A549 (cell line): Measurements from ENCODE around the gene DCAF5. TPM values are rescaled to one million over a fixed set of nuclear protein-coding genes. Genes with fewer than 3 reads are reported as not detected.

Experiments
- ATAC-seq, 2 experiments: fragments of 200-7000 bp in 1 of 2; fragments of >200 bp in 1 of 2; cut with Nextera tagmentation in 1 of 2; cut with Tn5 transposase in 1 of 2; 3 replicates each; pipeline versions ENCODE4 v1.8.0 to v1.9.1; 2018 to 2020; ENCODE audit warnings: mild to moderate bottlenecking in 1 of 2, moderate library complexity in 1 of 2
- CTCF ChIA-PET: fragments of 300-600 bp; sonication (Branson Sonifier 250); formaldehyde crosslinking; extraction: SDS; loops from one replicate; lab custom pipeline; 2021; ENCODE audit warnings: antibody characterized with exemption, inconsistent platforms; lab: Yijun Ruan, JAX
- POLR2A ChIA-PET: fragments of 350-600 bp; formaldehyde crosslinking; extraction: SDS; loops from one replicate; lab custom pipeline; 2021; ENCODE audit warnings: antibody characterized with exemption, inconsistent platforms; lab: Yijun Ruan, JAX
- DNase-seq, 2 experiments: peaks; one replicate each; pipeline versions ENCODE4 v3.0.0 to v3.0.0-alpha.2; 2011 to 2016; ENCODE audit warnings: low read depth in 1 of 2, low spot score in 1 of 2
- FAIRE-seq: peaks from 2 replicates; lab custom pipeline; 2011; peaks lifted over from hg19 to GRCh38; lab: Jason Lieb, UNC
- H3K27ac ChIP-seq, 2 experiments: fragments of >200 bp; sonication (Bioruptor Twin); formaldehyde crosslinking; 3 replicates each; pipeline ENCODE4 v1.5.1; 2016 to 2017
- H3K4me1 ChIP-seq: fragments of >200 bp; sonication (Bioruptor Twin); formaldehyde crosslinking; 3 replicates; pipeline ENCODE4 v1.6.1; 2016
- H3K4me2 ChIP-seq: fragments of >200 bp; sonication (Bioruptor Twin); formaldehyde crosslinking; 3 replicates; pipeline ENCODE4 v1.6.1; 2016
- H3K4me3 ChIP-seq: fragments of >200 bp; sonication (Bioruptor Twin); formaldehyde crosslinking; 3 replicates; pipeline ENCODE4 v1.5.1; 2016
- H3K9me3 ChIP-seq: fragments of >200 bp; sonication (Bioruptor Twin); formaldehyde crosslinking; 3 replicates; pipeline ENCODE4 v1.6.1; 2016
- CBX2 ChIP-seq: fragments of 200-600 bp; sonication (generic); IDR thresholded peaks from 2 replicates; pipeline ENCODE4 v1.6.1; 2016; ENCODE audit warnings: low read depth, mild to moderate bottlenecking, borderline replicate concordance
- CHD2 ChIP-seq: fragments of 150-350 bp; IDR thresholded peaks from 2 replicates; pipeline ENCODE4 v1.6.1; 2014; ENCODE audit warnings: low read length; ENCODE audit not compliant: partially characterized antibody
- CHD4 ChIP-seq: fragments of 200-600 bp; sonication (generic); IDR thresholded peaks from 2 replicates; pipeline ENCODE4 v1.6.1; 2016; ENCODE audit warnings: antibody characterized with exemption, mild to moderate bottlenecking, borderline replicate concordance
- EP300 ChIP-seq, 2 experiments: fragments of >200 bp; sonication (Bioruptor Twin); formaldehyde crosslinking; IDR thresholded peaks; 2 replicates in 1 of 2; 3 replicates in 1 of 2; pipeline ENCODE4 v1.6.1; 2016 to 2017
- ESRRA ChIP-seq: fragments of 150-350 bp; IDR thresholded peaks from 2 replicates; pipeline ENCODE4 v1.6.1; 2014; ENCODE audit warnings: mild to moderate bottlenecking, low read length, borderline replicate concordance
- GATA3 ChIP-seq: IDR thresholded peaks from 2 replicates; pipeline ENCODE4 v1.6.1; 2012; ENCODE audit warnings: borderline replicate concordance
- HEYL ChIP-seq: fragments of 250-450 bp; sonication (Bioruptor Pico); IDR thresholded peaks from 2 replicates; pipeline ENCODE4 v1.8.0; 2021; ENCODE audit warnings: mild to moderate bottlenecking, moderate library complexity
- HOXB13 ChIP-seq: fragments of 250-450 bp; sonication (Bioruptor Pico); IDR thresholded peaks from 2 replicates; pipeline ENCODE4 v1.5.0; 2020; ENCODE audit warnings: low read depth, mild to moderate bottlenecking, moderate library complexity
- HOXB5 ChIP-seq: fragments of 250-450 bp; sonication (Bioruptor Pico); IDR thresholded peaks from 2 replicates; pipeline ENCODE4 v1.5.0; 2020; ENCODE audit warnings: mild to moderate bottlenecking, moderate library complexity
- JUNB ChIP-seq: fragments of >200 bp; sonication (Bioruptor Twin); formaldehyde crosslinking; IDR thresholded peaks from 2 replicates; pipeline ENCODE4 v1.6.1; 2016
- NPAS2 ChIP-seq: fragments of 250-450 bp; sonication (Bioruptor Pico); IDR thresholded peaks from 2 replicates; pipeline ENCODE4 v1.8.0; 2022; ENCODE audit warnings: mild to moderate bottlenecking, moderate library complexity, borderline replicate concordance
- POLR2A ChIP-seq: IDR thresholded peaks from 2 replicates; pipeline ENCODE4 v1.6.1; 2012; ENCODE audit warnings: mild to moderate bottlenecking, low read length
- RAD21 ChIP-seq, 2 experiments: fragments of >200 bp in 1 of 2; sonication (Bioruptor Twin) in 1 of 2; formaldehyde crosslinking in 1 of 2; IDR thresholded peaks in 1 of 2; conservative IDR thresholded peaks in 1 of 2; 2 replicates in 1 of 2; 3 replicates in 1 of 2; pipeline ENCODE4 v1.6.1; 2012 to 2018; ENCODE audit warnings: inconsistent platforms in 1 of 2
- RCOR1 ChIP-seq: fragments of 150-350 bp; IDR thresholded peaks from 2 replicates; pipeline ENCODE4 v1.6.1; 2014; ENCODE audit warnings: antibody characterized with exemption, low read length, low read depth
- SMC3 ChIP-seq: fragments of >200 bp; sonication (Bioruptor Twin); formaldehyde crosslinking; IDR thresholded peaks from 3 replicates; pipeline ENCODE4 v1.6.1; 2018; ENCODE audit warnings: inconsistent platforms
- TP53 ChIP-seq: fragments of 250-450 bp; sonication (Bioruptor Pico); IDR thresholded peaks from 2 replicates; pipeline ENCODE4 v1.5.0; 2021; ENCODE audit warnings: mild to moderate bottlenecking, moderate library complexity
- ZC3H11A ChIP-seq: fragments of 450-650 bp; IDR thresholded peaks from 2 replicates; pipeline ENCODE4 v1.6.1; 2014; ENCODE audit warnings: antibody characterized with exemption, mild to moderate bottlenecking
- WGBS: methylation state at CpG from one replicate; pipeline ENCODE4 v1.1.6; 2017; ENCODE audit errors: missing lambda C conversion rate; 5-methylcytosine and 5-hydroxymethylcytosine counted together
- polyA plus RNA-seq, 4 experiments: library from polyadenylated mRNA; depleted of rRNA in 3 of 4; stranded (reverse); fragments of >200 nt; fragmentation: RNase III in 1 of 4; extraction: RNeasy Plus Mini Kit Qiagen cat#74134 plus additional on column Dnase treatment in 1 of 4; gene quantifications; 2 replicates in 3 of 4; 3 replicates in 1 of 4; pipeline ENCODE4 v1.2.3, GENCODE V29; 2011 to 2017
- TF ChIP-seq, protein P1 (sequence below): IDR thresholded peaks from 2 replicates; pipeline ENCODE4 v1.6.1; 2012
- TF ChIP-seq, protein P2 (sequence below): fragments of 250-450 bp; sonication (Bioruptor Pico); IDR thresholded peaks from 2 replicates; pipeline ENCODE4 v1.5.0; 2021; ENCODE audit warnings: mild to moderate bottlenecking, moderate library complexity, borderline replicate concordance
- TF ChIP-seq, protein P3 (sequence below): IDR thresholded peaks from 2 replicates; pipeline ENCODE4 v1.6.1; 2012; ENCODE audit warnings: low read depth, borderline replicate concordance

Gene DCAF5
- polyA plus RNA-seq, 2 of the 4 experiments (the other 2 are of a cell fraction): 14.3 to 23.7 TPM

DNA sequence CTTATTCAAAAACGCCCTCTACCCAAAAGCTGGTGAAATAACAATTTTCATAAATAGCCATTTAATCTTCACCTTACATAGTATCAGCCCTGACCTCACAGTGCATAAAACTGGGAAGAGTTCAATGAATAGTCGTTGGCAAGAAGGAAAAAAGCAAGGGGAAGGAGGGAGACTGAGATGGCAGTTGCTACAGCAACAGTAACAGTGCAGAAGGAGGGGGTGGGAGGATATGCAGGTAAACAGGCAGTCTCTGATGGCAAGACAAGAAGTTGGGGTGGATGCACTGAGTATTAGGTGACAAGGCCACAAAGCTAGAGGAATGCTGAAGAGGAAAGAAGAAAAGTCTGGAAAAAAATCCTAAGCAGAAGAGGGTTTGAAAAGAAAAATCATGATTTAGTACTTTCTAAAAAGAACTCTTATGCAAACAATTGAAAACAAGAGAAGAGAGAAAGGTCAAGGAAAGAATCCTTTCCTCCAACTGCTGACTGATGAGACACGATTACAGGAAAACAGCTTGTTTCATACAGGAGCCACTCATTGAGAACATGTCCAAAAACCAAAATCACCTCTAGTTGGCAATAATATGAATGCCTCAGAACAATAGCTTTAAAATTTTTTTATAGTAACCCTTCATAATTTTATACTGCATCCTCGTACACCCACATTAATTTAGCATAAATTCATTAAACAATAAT is 56.0 kb downstream of the DCAF5 start:
- 49% methylated on average over 4 of the region's 4 CpGs for WGBS
- DNase-seq: no peak
- ChIA-PET POLR2A (no interaction called here), CTCF (interaction anchor here (0.7 to 5.4 kb wide), 8 partner anchors 9 to 234 kb away, joined by 3 to 29 read pairs (median 4); no protein-coding TSS in a partner anchor)
- Histone ChIP-seq H3K4me3 (no peak overlapping the region), H3K4me2 (no peak overlapping the region), H3K4me1 (peaks cover 37% of the 10 kb centered on the region), H3K9me3 (no peaks in the 10 kb centered on the region), H3K27ac (no peak overlapping the region)
- FAIRE-seq: no peak
- no peak for ATAC-seq
- TF ChIP-seq ZC3H11A: no peak
- TF ChIP-seq RAD21 (conservative IDR thresholded peaks at IDR 0.05 in 1 of 2, IDR thresholded peaks at IDR 0.05 in 1 of 2): peak; percentile 24 to 34; a peak in 1 of 5 replicates

DNA sequence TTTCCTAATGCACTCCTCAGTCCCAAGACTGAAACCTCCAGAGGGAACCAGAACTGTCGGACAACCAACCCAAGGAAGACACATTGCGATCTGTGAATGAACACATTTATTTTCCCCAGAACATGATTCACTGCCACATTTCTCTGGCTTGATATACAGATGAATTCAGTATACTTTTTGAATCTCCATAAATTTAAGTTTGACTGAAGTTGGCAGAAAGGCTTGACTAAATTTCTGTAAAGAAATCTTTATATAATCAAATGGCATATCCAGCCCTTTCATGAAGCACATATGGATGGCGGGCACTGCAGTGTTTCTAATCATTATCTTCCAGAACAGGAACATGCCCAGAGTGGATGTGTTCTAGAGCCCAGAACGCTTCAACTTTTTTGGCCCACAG is 56.7 kb downstream of the DCAF5 start:
- POLR2A ChIA-PET: no interaction called here
- Histone ChIP-seq H3K9me3 (no peaks in the 10 kb centered on the region), H3K4me3 (no peak overlapping the region), H3K4me2 (no peak overlapping the region), H3K27ac (no peak overlapping the region), H3K4me1 (peaks cover 31% of the 10 kb centered on the region)
- FAIRE-seq (no peak), DNase-seq (no peak), ATAC-seq (no peak)
- WGBS: 88% methylated on average over 4 of the region's 4 CpGs
- CTCF ChIA-PET: interaction anchor here (0.7 to 5.4 kb wide), 5 partner anchors 8 to 233 kb away, joined by 3 to 29 read pairs (median 7); no protein-coding TSS in a partner anchor
- TF ChIP-seq EP300 (IDR thresholded peaks at IDR 0.05) (no peak), RCOR1 (no peak), GATA3 (no peak), CHD4 (no peak), HOXB13 (CRISPR knock-in tag) (no peak), CHD2 (no peak), CBX2 (no peak)
- TF ChIP-seq, protein P1, sequence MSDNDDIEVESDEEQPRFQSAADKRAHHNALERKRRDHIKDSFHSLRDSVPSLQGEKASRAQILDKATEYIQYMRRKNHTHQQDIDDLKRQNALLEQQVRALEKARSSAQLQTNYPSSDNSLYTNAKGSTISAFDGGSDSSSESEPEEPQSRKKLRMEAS: no peak

DNA sequence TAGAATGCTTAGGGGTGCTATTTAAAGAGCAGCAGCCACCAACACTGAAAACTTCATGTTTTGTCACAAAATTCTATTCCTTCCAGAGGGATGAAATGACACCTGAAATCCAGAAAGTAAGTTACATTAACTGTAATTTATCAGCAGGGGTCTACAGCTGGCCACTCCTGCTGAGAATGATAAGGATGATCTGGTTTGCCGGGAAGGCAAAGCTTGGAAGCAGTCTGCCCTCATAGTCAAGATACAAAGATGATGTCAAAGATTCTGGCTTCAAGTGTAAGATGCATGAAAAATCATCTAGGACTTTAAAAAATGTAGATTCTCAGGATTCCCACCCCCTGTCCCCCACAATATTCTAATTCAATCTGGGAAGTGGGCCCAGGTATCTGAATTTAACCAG is 58.4 kb downstream of the DCAF5 start:
- Histone ChIP-seq H3K4me2 (0 out of 3 replicates have a peak overlapping the region, but pooled peaks have one; percentile 3), H3K4me1 (peaks cover 25% of the 10 kb centered on the region), H3K4me3 (no peak overlapping the region), H3K9me3 (no peaks in the 10 kb centered on the region), H3K27ac (peak overlapping the region; percentile 7 to 48; a peak in 2 of 6 replicates)
- 96% methylated on average over 1 of the region's 1 CpG for WGBS
- ChIA-PET CTCF (interaction anchor here (1.0 to 5.4 kb wide), 6 partner anchors 10 to 232 kb away, joined by 3 to 29 read pairs (median 5); no protein-coding TSS in a partner anchor), POLR2A (no interaction called here)
- TF ChIP-seq ZC3H11A (no peak), HEYL (CRISPR knock-in tag) (no peak), ESRRA (no peak), JUNB (no peak), RAD21 (conservative IDR thresholded peaks at IDR 0.05 in 1 of 2, IDR thresholded peaks at IDR 0.05 in 1 of 2) (no peak), TP53 (no peak), NPAS2 (no peak), SMC3 (no peak), HOXB5 (CRISPR knock-in tag) (no peak), POLR2A (no peak)
- TF ChIP-seq, protein P2, sequence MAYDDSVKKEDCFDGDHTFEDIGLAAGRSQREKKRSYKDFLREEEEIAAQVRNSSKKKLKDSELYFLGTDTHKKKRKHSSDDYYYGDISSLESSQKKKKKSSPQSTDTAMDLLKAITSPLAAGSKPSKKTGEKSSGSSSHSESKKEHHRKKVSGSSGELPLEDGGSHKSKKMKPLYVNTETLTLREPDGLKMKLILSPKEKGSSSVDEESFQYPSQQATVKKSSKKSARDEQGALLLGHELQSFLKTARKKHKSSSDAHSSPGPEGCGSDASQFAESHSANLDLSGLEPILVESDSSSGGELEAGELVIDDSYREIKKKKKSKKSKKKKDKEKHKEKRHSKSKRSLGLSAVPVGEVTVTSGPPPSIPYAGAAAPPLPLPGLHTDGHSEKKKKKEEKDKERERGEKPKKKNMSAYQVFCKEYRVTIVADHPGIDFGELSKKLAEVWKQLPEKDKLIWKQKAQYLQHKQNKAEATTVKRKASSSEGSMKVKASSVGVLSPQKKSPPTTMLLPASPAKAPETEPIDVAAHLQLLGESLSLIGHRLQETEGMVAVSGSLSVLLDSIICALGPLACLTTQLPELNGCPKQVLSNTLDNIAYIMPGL (CRISPR knock-in tag): no peak
- TF ChIP-seq, protein P1: no peak
- TF ChIP-seq, protein P3, sequence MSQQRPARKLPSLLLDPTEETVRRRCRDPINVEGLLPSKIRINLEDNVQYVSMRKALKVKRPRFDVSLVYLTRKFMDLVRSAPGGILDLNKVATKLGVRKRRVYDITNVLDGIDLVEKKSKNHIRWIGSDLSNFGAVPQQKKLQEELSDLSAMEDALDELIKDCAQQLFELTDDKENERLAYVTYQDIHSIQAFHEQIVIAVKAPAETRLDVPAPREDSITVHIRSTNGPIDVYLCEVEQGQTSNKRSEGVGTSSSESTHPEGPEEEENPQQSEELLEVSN: no peak
- ATAC-seq (no peak), FAIRE-seq (no peak), DNase-seq (no peak)
